Subcutaneous abdominal adipose tissue (tissue), 5 donors: ENCODE measurements around the gene ATP9A.

Experiments used
- H3K27ac ChIP-seq: one replicate; pipeline ENCODE4 v1.7.0; 2013; ENCODE audit warnings: low read depth, mild to moderate bottlenecking, inconsistent platforms, low read length, moderate library complexity
- H3K27me3 ChIP-seq, 5 donors: one replicate each; pipeline ENCODE4 v1.7.0; 2013; ENCODE audit warnings: low read length in 5 of 5, inconsistent platforms in 1 of 5; ENCODE audit not compliant: control insufficient read depth in 5 of 5, insufficient read depth in 4 of 5
- H3K36me3 ChIP-seq, 5 donors: one replicate each; pipeline ENCODE4 v1.7.0; 2013; ENCODE audit warnings: low read length in 5 of 5; ENCODE audit not compliant: control insufficient read depth in 5 of 5, insufficient read depth in 5 of 5
- H3K4me1 ChIP-seq, 5 donors: one replicate each; pipeline ENCODE4 v1.7.0; 2013; ENCODE audit warnings: low read length in 5 of 5, mild to moderate bottlenecking in 3 of 5, moderate library complexity in 1 of 5; ENCODE audit not compliant: control insufficient read depth in 5 of 5, insufficient read depth in 5 of 5
- H3K4me3 ChIP-seq, 5 donors: one replicate each; pipeline ENCODE4 v1.7.0; 2013; ENCODE audit warnings: low read length in 5 of 5, low read depth in 1 of 5
- H3K9ac ChIP-seq, 5 donors: one replicate each; pipeline ENCODE4 v1.7.0; 2013; ENCODE audit warnings: low read length in 5 of 5, mild to moderate bottlenecking in 4 of 5, moderate library complexity in 3 of 5
- H3K9me3 ChIP-seq, 5 donors: one replicate each; pipeline ENCODE4 v1.7.0; 2013; ENCODE audit warnings: low read length in 5 of 5; ENCODE audit not compliant: control insufficient read depth in 5 of 5
- donor health status: healthy.
- donor health status: healthy.
- donor health status: healthy.
- donor health status: healthy.
- donor health status: healthy.

ATP9A gene

DNA sequence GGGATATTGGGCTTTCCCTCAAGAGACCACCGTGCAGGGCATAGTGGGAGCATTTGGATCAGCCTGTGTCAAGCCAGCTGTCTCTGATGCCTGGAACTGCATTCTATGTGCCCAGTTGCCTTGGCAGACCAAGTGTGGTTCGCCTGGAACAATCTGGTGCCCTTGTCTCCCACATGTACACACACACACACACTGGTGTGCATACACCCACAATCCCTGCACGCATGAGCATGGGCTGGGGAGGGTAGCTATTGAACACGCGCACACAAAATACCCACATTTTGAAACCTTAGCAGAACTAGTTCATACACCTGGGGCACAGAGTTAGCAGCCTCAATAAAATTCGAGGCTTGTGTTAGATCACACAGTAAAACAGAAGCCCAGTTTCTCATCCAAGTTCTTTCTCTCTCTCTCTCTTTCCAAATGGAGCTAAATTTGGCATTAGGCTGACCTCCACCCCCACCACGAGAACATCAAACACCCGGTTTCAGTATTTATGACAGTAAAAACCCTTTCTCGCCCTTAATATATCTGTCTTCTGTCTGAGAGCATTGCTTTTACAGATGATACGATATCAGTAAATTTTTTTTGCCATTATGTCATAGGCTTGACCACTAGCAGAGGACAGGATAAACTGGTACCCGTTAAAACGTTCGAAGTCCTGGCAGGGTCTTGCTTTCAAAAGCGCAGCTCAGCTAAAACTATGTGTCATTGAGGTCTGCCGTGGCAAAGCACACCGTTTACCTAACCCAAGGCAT, 207.5 kb downstream of the ATP9A start:
- Histone ChIP-seq H3K4me1 (peaks cover 5 to 42% (median 41%) of the 10 kb centered on the region in 5 donors), H3K36me3 (no peaks in the 10 kb centered on the region), H3K4me3 (peak overlapping the region; percentile 52 to 94 (median 90)), H3K9me3 (no peaks in the 10 kb centered on the region), H3K27me3 (peaks cover 14 to 40% (median 31%) of the 10 kb centered on the region in 5 donors), H3K27ac (no peak overlapping the region), H3K9ac (peak overlapping the region in 2 of 5 donors; percentile 7 to 41)

DNA sequence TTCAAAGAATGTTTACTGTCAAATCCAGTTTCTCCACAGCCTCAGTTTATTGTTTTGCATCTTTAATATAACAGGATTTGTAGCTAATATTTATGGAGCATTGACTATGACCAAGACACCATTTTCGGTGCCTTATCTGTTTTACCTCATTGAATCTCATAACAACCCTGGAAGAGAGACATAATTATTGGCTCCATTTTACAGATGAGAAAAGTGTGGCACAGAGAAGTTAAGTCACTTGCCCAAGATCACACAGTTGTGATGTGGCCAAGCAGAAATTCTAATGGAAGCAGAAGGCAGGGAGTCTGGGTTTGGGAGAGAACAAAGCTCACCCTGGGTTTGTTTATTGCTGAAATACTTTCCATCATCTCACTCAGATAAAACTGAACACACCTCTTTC, 208.1 kb downstream of the ATP9A start:
- peaks cover 5 to 39% (median 37%) of the 10 kb centered on the region in 5 donors for H3K4me1 ChIP-seq
- H3K27me3 ChIP-seq, result peaks cover 11 to 39% (median 31%) of the 10 kb centered on the region in 5 donors
- H3K4me3 ChIP-seq, result peak overlapping the region in 2 of 5 donors; percentile 52 to 90
- no peaks in the 10 kb centered on the region for H3K36me3 ChIP-seq
- no peak overlapping the region for H3K9ac ChIP-seq
- no peaks in the 10 kb centered on the region for H3K9me3 ChIP-seq
- H3K27ac ChIP-seq, result no peak overlapping the region

DNA sequence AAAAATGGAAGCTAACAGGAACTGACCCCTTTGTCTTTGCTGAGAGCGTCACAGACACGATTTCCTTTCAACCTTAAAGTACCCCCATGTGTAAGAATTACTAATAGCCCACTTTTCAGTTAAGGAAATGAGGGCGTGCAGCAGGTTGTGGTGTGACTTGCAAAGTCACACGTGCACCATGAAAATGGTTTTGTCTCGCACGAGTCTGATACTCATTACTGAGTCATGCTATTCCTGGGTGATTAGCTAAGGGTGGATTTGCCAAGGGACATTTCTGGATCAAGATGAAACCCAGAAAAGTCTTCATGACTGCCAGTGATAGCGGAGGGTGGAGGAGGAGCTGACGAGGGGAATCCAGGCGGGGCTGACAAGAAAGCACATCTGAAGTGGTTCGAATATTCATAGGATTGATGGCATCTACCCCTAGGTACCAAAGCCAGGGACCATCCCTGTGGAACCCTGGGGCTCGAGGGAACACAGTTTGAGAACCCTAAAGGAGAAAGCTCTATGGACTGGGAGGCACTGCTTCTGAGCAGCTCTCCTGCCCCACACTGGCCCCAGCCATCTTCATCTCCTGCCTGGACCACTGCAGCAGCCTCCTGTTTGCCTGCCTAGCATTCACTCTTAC, 213.5 kb downstream of the ATP9A start:
- Histone ChIP-seq H3K27ac (no peak overlapping the region), H3K4me1 (peaks cover 0 to 10% (median 0%) of the 10 kb centered on the region in 5 donors), H3K27me3 (peaks cover 0 to 18% (median 13%) of the 10 kb centered on the region in 5 donors), H3K4me3 (no peak overlapping the region), H3K36me3 (no peaks in the 10 kb centered on the region), H3K9me3 (no peaks in the 10 kb centered on the region), H3K9ac (no peak overlapping the region)

DNA sequence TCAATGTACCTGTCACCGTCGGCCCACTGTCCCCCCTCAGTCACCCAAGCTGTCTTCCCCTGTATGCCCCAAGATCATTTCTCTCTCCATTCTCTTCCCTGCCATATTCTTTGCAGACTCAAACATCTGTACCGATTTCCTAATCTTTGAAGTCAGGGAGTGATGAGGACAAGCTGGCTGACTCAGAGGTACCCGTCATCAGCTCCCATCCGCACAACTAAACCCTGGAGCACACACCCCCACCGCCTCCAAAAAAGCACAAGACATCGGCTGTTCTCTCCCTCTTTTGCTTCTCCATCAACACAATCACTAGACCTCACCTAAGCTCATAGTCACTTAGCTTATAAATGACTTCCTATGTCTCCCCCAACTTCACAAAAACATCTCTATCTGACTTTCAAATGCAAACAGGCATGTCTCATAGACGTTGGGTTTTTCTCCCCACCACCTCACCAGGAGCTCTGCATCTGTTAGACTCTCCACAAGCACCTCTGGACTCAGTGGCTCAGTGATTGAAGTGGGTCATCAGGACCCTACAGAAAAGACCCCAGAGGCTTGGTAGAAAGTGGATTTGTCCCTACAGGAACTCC, 214.2 kb downstream of the ATP9A start:
- H3K27ac ChIP-seq, result no peak overlapping the region
- no peak overlapping the region for H3K4me3 ChIP-seq
- H3K9ac ChIP-seq, result no peak overlapping the region
- no peaks in the 10 kb centered on the region for H3K36me3 ChIP-seq
- H3K9me3 ChIP-seq, result no peaks in the 10 kb centered on the region
- H3K27me3 ChIP-seq, result peaks cover 0 to 12% (median 7%) of the 10 kb centered on the region in 5 donors
- peaks cover 0 to 10% (median 0%) of the 10 kb centered on the region in 5 donors for H3K4me1 ChIP-seq

DNA sequence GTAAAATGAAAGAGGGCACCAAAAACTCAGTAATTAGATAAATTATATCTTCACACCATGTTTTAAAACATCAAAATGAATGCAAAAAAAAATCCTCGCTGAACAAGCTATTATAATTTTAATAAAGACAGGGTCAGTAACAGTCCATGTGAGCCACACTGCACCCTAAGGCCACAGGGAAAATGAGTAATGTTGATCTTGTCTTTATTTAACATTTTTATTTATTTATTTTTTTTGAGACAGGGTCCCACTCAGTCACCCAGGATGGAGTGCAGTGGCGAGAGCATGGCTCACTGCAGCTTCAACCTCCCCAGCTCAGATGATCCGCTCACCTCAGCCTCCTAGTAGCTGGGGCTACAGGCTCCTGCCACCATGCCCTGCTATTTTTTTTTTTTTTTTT, 217.0 kb downstream of the ATP9A start:
- Histone ChIP-seq H3K36me3 (no peaks in the 10 kb centered on the region), H3K27ac (no peak overlapping the region), H3K27me3 (peaks cover 0 to 4% (median 0%) of the 10 kb centered on the region in 5 donors), H3K9ac (no peak overlapping the region), H3K9me3 (no peaks in the 10 kb centered on the region), H3K4me1 (peaks cover 0 to 10% (median 0%) of the 10 kb centered on the region in 5 donors), H3K4me3 (no peak overlapping the region)

DNA sequence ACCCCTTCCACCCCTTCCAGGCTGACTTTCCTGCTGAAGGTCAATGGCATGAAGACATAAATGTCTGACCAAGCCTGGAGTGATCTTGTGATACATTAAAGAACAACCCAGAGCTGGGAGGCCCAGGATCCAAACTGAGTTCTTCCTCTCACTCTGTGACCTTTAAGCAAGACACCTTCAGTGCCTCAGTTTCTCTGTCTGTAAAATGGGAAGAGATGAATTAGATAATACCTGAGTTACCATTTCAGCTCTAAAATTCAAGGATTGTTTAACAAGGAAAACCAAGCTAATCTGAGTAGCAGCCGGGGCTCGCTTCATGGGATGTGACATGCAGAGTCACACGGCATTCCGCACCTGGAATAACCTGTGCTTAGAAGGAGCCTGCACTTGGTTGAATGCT, 218.7 kb downstream of the ATP9A start:
- H3K9me3 ChIP-seq, result no peaks in the 10 kb centered on the region
- no peak overlapping the region for H3K4me3 ChIP-seq
- H3K27me3 ChIP-seq, result peaks cover 0 to 4% (median under 1%) of the 10 kb centered on the region in 5 donors
- H3K9ac ChIP-seq, result no peak overlapping the region
- H3K27ac ChIP-seq, result no peak overlapping the region
- peaks cover 0 to 5% (median 0%) of the 10 kb centered on the region in 5 donors for H3K4me1 ChIP-seq
- no peaks in the 10 kb centered on the region for H3K36me3 ChIP-seq

DNA sequence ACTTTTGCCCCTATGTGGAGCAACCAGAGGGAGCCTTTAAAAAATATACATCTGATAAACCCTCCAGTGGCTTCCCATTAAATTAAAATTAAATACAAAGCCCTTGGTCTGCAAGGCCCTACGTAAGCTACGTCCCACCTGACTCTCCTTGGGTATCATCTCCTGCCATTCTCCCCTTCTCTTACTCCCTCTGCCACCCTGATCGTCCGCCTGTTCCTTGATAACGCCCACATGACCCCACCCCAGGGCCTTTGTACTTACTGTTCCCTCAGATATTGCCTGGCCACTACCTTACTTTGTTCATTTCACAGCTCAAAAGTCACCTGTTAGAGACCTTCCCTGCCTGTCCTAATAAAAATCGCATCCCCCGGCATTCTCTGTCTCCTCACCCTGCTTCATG, 220.2 kb downstream of the ATP9A start:
- H3K9me3 ChIP-seq, result no peaks in the 10 kb centered on the region
- H3K4me3 ChIP-seq, result no peak overlapping the region
- no peak overlapping the region for H3K9ac ChIP-seq
- H3K4me1 ChIP-seq, result peaks cover 0 to 6% (median 4%) of the 10 kb centered on the region in 5 donors
- no peaks in the 10 kb centered on the region for H3K36me3 ChIP-seq
- no peak overlapping the region for H3K27ac ChIP-seq
- peaks cover 3 to 6% (median 3%) of the 10 kb centered on the region in 5 donors for H3K27me3 ChIP-seq
